ENCODE measurements around the gene SMARCC1. TPM values are rescaled to one million over a fixed set of nuclear protein-coding genes. Genes with fewer than 3 reads are reported as not detected.
A peak's percentile ranks its signal among the peaks of the same experiment; 100 is the strongest.

The SMARCC1 gene
- total RNA-seq, 1 donor from 2014 or later, result 146 TPM

GRCh38 chr3:47645551-47645950 is 136.1 kb downstream of the SMARCC1 start:
- Histone ChIP-seq H3K4me2 (ENCODE audit: low read length) (no peak overlapping the region), H4K20me1 (ENCODE audit: insufficient read depth, low read length) (peaks cover 66% of the 10 kb centered on the region), H3K9ac (ENCODE audit: low read length) (no peak overlapping the region), H3K79me2 (ENCODE audit: insufficient read depth, low read length) (peaks cover 57% of the 10 kb centered on the region), H3K4me3 (ENCODE audit: insufficient read depth, low read depth, low read length) (no peak overlapping the region), H3K9me3 (ENCODE audit: insufficient read depth, low read depth, low read length) (no peaks in the 10 kb centered on the region), H2AFZ (ENCODE audit: low read depth, low read length) (no peak overlapping the region), H3K27ac (ENCODE audit: low read depth, low read length) (no peak overlapping the region), H3K4me1 (ENCODE audit: insufficient read depth, low read length) (peaks cover 3% of the 10 kb centered on the region), H3K27me3 (ENCODE audit: insufficient read depth, low read length) (no peaks in the 10 kb centered on the region), H3K36me3 (ENCODE audit: insufficient read depth, low read length) (peaks cover 23% of the 10 kb centered on the region)
- Mint-ChIP-seq H3K36me3 (ENCODE audit: low read depth, unreplicated experiment) (peaks cover 14% of the 10 kb centered on the region), H3K4me1 (ENCODE audit: low read depth, unreplicated experiment) (peaks cover 8% of the 10 kb centered on the region), H3K27ac (ENCODE audit: unreplicated experiment) (peak overlapping the region; percentile 66), H3K27me3 (ENCODE audit: low read depth, unreplicated experiment) (no peaks in the 10 kb centered on the region), H3K9me3 (ENCODE audit: unreplicated experiment) (no peaks in the 10 kb centered on the region), H3K4me3 (ENCODE audit: unreplicated experiment) (no peak overlapping the region)
- DNase-seq (ENCODE audit: low read depth) (peak; percentile 30), FAIRE-seq (no peak)
- no peak for TF ChIP-seq EZH2 (IDR thresholded peaks at IDR 0.05; ENCODE audit: insufficient read depth, low read length)
- no peak for TF ChIP-seq CTCF (IDR thresholded peaks at IDR 0.05; ENCODE audit: insufficient read depth, low read depth, low read length)

GRCh38 chr3:47643092-47643491 is 138.6 kb downstream of the SMARCC1 start:
- H3K9me3 Mint-ChIP-seq (ENCODE audit: unreplicated experiment), result no peaks in the 10 kb centered on the region

More at GRCh38 chr3:47643092-47643491, 138.6 kb downstream of the SMARCC1 start:
- Histone ChIP-seq H3K4me2 (ENCODE audit: low read length) (no peak overlapping the region), H3K4me3 (ENCODE audit: insufficient read depth, low read depth, low read length) (no peak overlapping the region), H3K9me3 (ENCODE audit: insufficient read depth, low read depth, low read length) (no peaks in the 10 kb centered on the region), H3K27ac (ENCODE audit: low read depth, low read length) (no peak overlapping the region), H3K36me3 (ENCODE audit: insufficient read depth, low read length) (peaks cover 25% of the 10 kb centered on the region), H3K4me1 (ENCODE audit: insufficient read depth, low read length) (peaks cover 3% of the 10 kb centered on the region), H2AFZ (ENCODE audit: low read depth, low read length) (no peak overlapping the region), H3K9ac (ENCODE audit: low read length) (no peak overlapping the region), H3K79me2 (ENCODE audit: insufficient read depth, low read length) (peaks cover 54% of the 10 kb centered on the region), H4K20me1 (ENCODE audit: insufficient read depth, low read length) (peaks cover 65% of the 10 kb centered on the region), H3K27me3 (ENCODE audit: insufficient read depth, low read length) (no peaks in the 10 kb centered on the region)
- peaks cover 10% of the 10 kb centered on the region for H3K4me1 Mint-ChIP-seq (ENCODE audit: low read depth, unreplicated experiment)
- H3K4me3 Mint-ChIP-seq (ENCODE audit: unreplicated experiment), result no peak overlapping the region
- no peak for TF ChIP-seq EZH2 (IDR thresholded peaks at IDR 0.05; ENCODE audit: insufficient read depth, low read length)
- TF ChIP-seq CTCF (IDR thresholded peaks at IDR 0.05; ENCODE audit: insufficient read depth, low read depth, low read length), result no peak
- FAIRE-seq (no peak), DNase-seq (ENCODE audit: low read depth) (no peak)
- peaks cover 9% of the 10 kb centered on the region for H3K36me3 Mint-ChIP-seq (ENCODE audit: low read depth, unreplicated experiment)
- H3K27ac Mint-ChIP-seq (ENCODE audit: unreplicated experiment), result no peak overlapping the region
- H3K27me3 Mint-ChIP-seq (ENCODE audit: low read depth, unreplicated experiment), result no peaks in the 10 kb centered on the region
